Erythroblast (primary cell): ENCODE results near the gene ZP1.
A peak's percentile ranks its signal among the peaks of the same experiment; 100 is the strongest.

Experiments
- DNase-seq, 2 experiments: peaks; one replicate each; lab custom pipeline; 2025; lab: John Stamatoyannopoulos, UW
- GATA1 ChIP-seq: IDR thresholded peaks from 2 replicates; pipeline ENCODE4 v1.6.1; 2011; ENCODE audit warnings: low read depth, mild to moderate bottlenecking, control low read depth, low read length, moderate library complexity
- POLR2A ChIP-seq: IDR thresholded peaks from 2 replicates; pipeline ENCODE4 v1.6.1; 2011; ENCODE audit warnings: mild to moderate bottlenecking, low read length

The ZP1 gene

GRCh38 chr11:60908803-60909202 is 41.5 kb downstream of the ZP1 start:
- TF ChIP-seq POLR2A (no peak), GATA1 (no peak)
- DNase-seq = no peak

DNA sequence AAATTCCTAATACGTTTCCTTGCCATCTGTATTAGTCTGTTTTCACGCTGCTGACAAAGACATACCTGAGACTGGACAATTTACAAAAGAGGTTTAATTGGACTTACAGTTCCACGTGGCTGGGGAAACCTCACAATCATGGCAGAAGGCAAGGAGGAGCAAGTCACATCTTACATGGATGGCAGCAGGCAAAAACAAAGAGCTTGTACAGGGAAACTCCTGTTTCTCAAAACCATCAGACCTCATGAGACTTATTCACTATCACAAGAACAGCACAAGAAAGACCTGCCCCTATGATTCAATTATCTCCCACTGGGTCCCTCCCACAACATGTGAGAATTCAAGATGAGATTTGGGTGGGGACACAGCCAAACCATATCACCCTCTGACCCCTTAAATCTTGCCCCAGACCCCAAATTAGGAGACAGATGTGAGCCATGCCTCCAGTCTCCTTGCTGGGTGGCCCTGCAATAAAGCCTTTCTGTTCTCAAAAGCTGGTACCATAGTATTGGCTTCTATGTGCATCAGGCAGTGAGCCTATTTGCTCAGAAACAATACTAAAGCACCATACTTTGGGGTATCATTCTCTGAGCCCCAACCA is 42.4 kb downstream of the ZP1 start:
- DNase-seq = peak in 1 of 2 experiments; percentile 28

- TF ChIP-seq GATA1 = no peak
- TF ChIP-seq POLR2A = no peak
- DNase-seq = no peak
These were observed 42.9 kb downstream of the ZP1 start for GRCh38 chr11:60910281-60910687.

GRCh38 chr11:60910711-60911380 is 43.5 kb downstream of the ZP1 start:
- no peak for TF ChIP-seq GATA1
- TF ChIP-seq POLR2A = no peak

GRCh38 chr11:60912223-60912850 is 45.0 kb downstream of the ZP1 start:
- no peak for TF ChIP-seq POLR2A
- no peak for TF ChIP-seq GATA1
- no peak for DNase-seq

More at GRCh38 chr11:60910711-60911380, 43.5 kb downstream of the ZP1 start:
- DNase-seq = no peak

- DNase-seq = no peak
- no peak for TF ChIP-seq POLR2A
- TF ChIP-seq GATA1 = no peak
These were observed 45.6 kb downstream of the ZP1 start for GRCh38 chr11:60912851-60913528.

DNA sequence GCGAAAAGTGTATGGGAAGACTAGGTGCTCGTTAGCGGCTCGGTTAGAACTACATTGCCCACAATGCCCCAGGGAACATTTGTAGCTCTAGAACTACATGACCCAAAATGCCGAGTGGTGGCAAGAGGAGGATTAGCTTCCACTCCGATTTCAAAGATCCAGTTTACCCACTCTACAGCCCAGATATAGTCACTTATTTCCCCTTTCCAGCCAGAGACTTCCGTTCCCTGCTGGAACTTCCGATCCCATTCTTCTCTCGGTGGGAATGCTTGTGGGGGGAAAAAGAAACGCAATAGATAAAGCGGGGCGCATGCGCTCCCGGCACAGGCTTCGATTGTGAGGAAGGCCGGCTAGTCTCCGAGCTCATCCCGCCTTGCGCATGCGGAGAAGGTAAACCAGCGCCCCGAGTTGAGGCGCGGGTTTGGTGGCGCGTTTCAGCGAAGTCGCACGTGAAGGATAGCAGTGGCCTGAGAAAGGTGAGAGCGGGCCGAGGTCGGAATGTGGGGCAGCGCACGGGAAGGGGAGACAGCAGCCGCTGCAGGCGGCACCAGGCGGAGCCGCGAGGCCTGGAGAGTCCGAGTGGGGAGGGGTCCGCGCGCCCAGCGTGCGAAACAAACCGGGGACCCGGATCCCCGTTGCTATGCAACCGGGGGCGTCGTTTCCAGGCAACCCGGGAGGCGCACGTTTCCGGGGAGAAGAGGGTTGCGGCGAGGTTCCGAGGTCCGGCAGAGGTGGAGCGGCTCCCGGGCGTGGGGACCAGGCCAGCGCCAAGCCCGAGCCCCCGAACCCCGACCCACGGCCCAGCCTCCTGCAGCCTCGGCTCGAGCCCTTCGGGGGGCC is 46.7 kb downstream of the ZP1 start, which contains the start of gene TMEM109:
TMEM109 (plus strand) TSS at position 366 of the 840 bp plus-strand sequence. CDS start 5,536 bp downstream, outside the sequence.
- TF ChIP-seq GATA1 = no peak
- peak; percentile 41 for TF ChIP-seq POLR2A
- peak; percentile 91 to 94 for DNase-seq

DNA sequence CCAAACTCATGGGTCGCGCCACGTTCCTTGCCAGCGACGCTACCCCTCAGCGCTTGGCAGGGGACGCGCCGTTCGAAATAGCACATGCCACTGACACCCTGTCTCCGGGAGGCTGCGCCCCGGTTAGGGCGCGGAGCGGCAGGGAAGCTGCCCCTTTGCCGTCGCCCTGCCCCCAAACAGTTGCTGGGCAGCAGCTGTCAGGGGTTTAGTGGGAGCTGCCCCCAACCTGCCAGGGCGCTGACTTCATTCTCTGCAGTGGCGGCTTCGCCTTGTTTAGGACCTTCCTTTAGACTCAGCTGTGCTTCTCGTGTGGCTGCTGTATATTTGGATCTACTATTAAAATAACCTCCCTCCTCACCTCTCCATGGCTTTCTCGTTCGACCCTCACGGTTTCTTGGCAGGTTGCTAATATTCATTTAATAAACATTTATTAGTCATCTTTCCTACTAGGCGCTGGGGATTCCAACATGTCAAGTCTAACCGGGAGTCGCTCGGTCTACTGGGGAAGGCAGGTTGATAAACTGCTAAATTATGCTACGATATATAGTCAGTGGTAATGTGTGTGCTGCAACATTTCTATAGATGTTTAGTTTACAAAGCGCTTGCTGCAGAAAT is 47.4 kb downstream of the ZP1 start:
- peak; percentile 66 to 72 for DNase-seq
- TF ChIP-seq POLR2A = no peak
- no peak for TF ChIP-seq GATA1

- TF ChIP-seq GATA1 (no peak), POLR2A (no peak)
- peak; percentile 51 to 60 for DNase-seq
These were observed 48.0 kb downstream of the ZP1 start for GRCh38 chr11:60915248-60915914.

GRCh38 chr11:60916669-60917206 is 49.4 kb downstream of the ZP1 start:
- TF ChIP-seq GATA1 = no peak
- no peak for TF ChIP-seq POLR2A

GRCh38 chr11:60917267-60917666 is 49.9 kb downstream of the ZP1 start:
- DNase-seq = no peak
- TF ChIP-seq GATA1 = no peak
- no peak for TF ChIP-seq POLR2A

More at GRCh38 chr11:60916669-60917206, 49.4 kb downstream of the ZP1 start:
- no peak for DNase-seq

DNA sequence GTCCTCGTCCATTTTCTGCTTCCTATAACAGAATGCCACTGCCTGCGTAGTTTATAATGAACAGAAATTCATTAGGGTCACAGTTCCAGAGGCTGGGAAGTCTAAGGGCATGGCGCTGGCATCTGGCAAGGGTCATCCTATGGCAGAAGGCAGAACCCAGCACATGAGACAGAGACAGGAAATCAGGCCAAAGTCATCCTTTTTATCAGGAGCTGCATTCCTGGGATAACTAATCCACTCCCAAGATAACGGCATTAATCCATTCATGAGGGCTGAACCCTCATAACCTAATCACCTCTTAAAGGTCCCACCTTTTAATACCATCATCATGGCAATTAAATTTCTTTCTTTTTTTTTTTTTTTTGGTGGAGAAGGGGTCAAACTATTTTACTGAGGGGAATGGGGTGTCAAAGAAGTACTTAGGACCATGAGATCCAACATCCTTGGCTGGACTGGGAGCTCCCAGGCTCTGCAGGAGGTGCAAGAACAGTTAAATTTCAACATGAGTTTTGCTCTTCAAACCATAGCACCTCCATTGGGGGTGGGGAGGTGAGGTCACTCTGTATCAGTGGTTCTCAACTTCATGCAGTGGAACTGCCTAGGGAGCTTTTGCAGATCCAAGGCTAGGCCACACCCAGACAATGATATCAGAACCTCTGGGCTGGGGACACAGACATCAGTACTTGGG is 51.1 kb downstream of the ZP1 start:
- DNase-seq = peak; percentile 48 to 68
- TF ChIP-seq POLR2A = no peak
- no peak for TF ChIP-seq GATA1
